Osteoblast (primary cell): ENCODE data around the gene PLCH2. TPM values are rescaled to one million over a fixed set of nuclear protein-coding genes. Genes with fewer than 3 reads are reported as not detected.
A peak's percentile ranks its signal among the peaks of the same experiment; 100 is the strongest.

Experiments
- DNase-seq: peaks from one replicate; pipeline ENCODE4 v3.0.0; 2011; ENCODE audit warnings: low spot score, mixed read lengths; ENCODE audit not compliant: insufficient read length; ENCODE audit errors: missing footprints
- H2AFZ ChIP-seq: 2 replicates; pipeline ENCODE4 v1.6.0; 2011; ENCODE audit warnings: mild to moderate bottlenecking, low read length
- H3K27ac ChIP-seq: 2 replicates; pipeline ENCODE4 v1.5.1; 2011; ENCODE audit warnings: mild to moderate bottlenecking, low read depth, low read length, moderate library complexity
- H3K27me3 ChIP-seq: 2 replicates; pipeline ENCODE4 v1.6.0; 2012; ENCODE audit warnings: mild to moderate bottlenecking, control low read depth, inconsistent platforms, low read length, moderate library complexity; ENCODE audit not compliant: insufficient read depth
- H3K36me3 ChIP-seq: 2 replicates; pipeline ENCODE4 v1.5.1; 2011; ENCODE audit warnings: mild to moderate bottlenecking, low read length, control low read depth, moderate library complexity; ENCODE audit not compliant: insufficient read depth
- H3K4me1 ChIP-seq: 2 replicates; pipeline ENCODE4 v1.5.1; 2011; ENCODE audit warnings: mild to moderate bottlenecking, low read length, control low read depth, moderate library complexity; ENCODE audit not compliant: insufficient read depth
- H3K4me2 ChIP-seq: 2 replicates; pipeline ENCODE4 v1.6.0; 2011; ENCODE audit warnings: mild to moderate bottlenecking, low read length; ENCODE audit not compliant: insufficient read depth
- H3K4me3 ChIP-seq: fragments of 200-600 bp; sonication (generic); 3 replicates; pipeline ENCODE4 v1.5.1; 2012; ENCODE audit warnings: mild to moderate bottlenecking, low read length, inconsistent platforms; ENCODE audit not compliant: insufficient read depth
- H3K79me2 ChIP-seq: 2 replicates; pipeline ENCODE4 v1.6.0; 2012; ENCODE audit warnings: mild to moderate bottlenecking, low read length, control low read depth, inconsistent platforms; ENCODE audit not compliant: insufficient read depth
- H3K9me3 ChIP-seq: 2 replicates; pipeline ENCODE4 v1.5.1; 2011; ENCODE audit warnings: low read depth, low read length, control low read depth
- H4K20me1 ChIP-seq: 2 replicates; pipeline ENCODE4 v1.6.0; 2012; ENCODE audit warnings: mild to moderate bottlenecking, low read length, control low read depth; ENCODE audit not compliant: insufficient read depth
- CTCF ChIP-seq: IDR thresholded peaks from 2 replicates; pipeline ENCODE4 v1.5.1; 2011; ENCODE audit warnings: mild to moderate bottlenecking, low read depth, low read length, moderate library complexity; ENCODE audit errors: extremely low read depth
- total RNA-seq: library from RNA; depleted of rRNA; stranded (reverse); fragments of >200 nt; gene quantifications from 2 replicates; pipeline ENCODE4 v1.2.3, GENCODE V29; 2012

The PLCH2 gene
- total RNA-seq, 1 donor: under 0.01 TPM

DNA sequence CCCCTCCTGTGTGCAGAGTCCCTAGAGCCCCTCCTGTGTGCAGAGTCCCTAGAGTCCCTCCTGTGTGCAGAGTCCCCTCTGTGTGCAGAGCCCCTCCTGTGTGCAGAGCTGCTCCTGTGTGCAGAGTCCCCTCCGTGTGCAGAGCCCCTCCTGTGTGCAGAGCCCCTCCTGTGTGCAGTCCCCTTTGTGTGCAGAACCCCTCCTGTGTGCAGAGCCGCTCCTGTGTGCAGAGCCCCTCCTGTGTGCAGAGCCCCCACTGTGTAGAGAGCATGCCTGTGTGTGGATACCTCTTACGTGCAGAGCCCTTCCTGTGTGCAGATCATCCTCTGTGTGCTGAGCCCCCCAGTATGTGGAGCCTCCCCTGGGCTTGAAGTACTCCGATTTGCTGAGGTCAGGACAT is 62.3 kb downstream of the PLCH2 start:
- Histone ChIP-seq H3K4me3 (no peak overlapping the region), H3K9me3 (no peaks in the 10 kb centered on the region), H2AFZ (no peak overlapping the region), H4K20me1 (no peaks in the 10 kb centered on the region), H3K4me2 (no peak overlapping the region), H3K36me3 (no peaks in the 10 kb centered on the region), H3K27ac (no peak overlapping the region), H3K79me2 (no peaks in the 10 kb centered on the region), H3K4me1 (peaks cover 7% of the 10 kb centered on the region), H3K27me3 (peaks cover 2% of the 10 kb centered on the region)
- DNase-seq: no peak
- TF ChIP-seq CTCF: no peak

GRCh38 chr1:2538872-2539271 is 62.8 kb downstream of the PLCH2 start:
- H3K4me1 ChIP-seq: peaks cover 7% of the 10 kb centered on the region
- no peak for DNase-seq

GRCh38 chr1:2539312-2539907 is 63.3 kb downstream of the PLCH2 start:
- H3K4me1 ChIP-seq: peaks cover 7% of the 10 kb centered on the region
- H3K9me3 ChIP-seq: no peaks in the 10 kb centered on the region
- TF ChIP-seq CTCF: peak; percentile 15
- no peak overlapping the region for H3K27ac ChIP-seq
- H3K36me3 ChIP-seq: no peaks in the 10 kb centered on the region
- H3K4me2 ChIP-seq: no peak overlapping the region
- H3K27me3 ChIP-seq: peaks cover 2% of the 10 kb centered on the region
- no peak overlapping the region for H3K4me3 ChIP-seq
- no peak for DNase-seq
- no peak overlapping the region for H2AFZ ChIP-seq
- H3K79me2 ChIP-seq: no peaks in the 10 kb centered on the region
- no peaks in the 10 kb centered on the region for H4K20me1 ChIP-seq

More at GRCh38 chr1:2538872-2539271, 62.8 kb downstream of the PLCH2 start:
- Histone ChIP-seq H3K4me2 (no peak overlapping the region), H3K4me3 (no peak overlapping the region), H2AFZ (no peak overlapping the region), H4K20me1 (no peaks in the 10 kb centered on the region), H3K27me3 (peaks cover 2% of the 10 kb centered on the region), H3K79me2 (no peaks in the 10 kb centered on the region), H3K36me3 (no peaks in the 10 kb centered on the region), H3K9me3 (no peaks in the 10 kb centered on the region), H3K27ac (no peak overlapping the region)
- no peak for TF ChIP-seq CTCF

DNA sequence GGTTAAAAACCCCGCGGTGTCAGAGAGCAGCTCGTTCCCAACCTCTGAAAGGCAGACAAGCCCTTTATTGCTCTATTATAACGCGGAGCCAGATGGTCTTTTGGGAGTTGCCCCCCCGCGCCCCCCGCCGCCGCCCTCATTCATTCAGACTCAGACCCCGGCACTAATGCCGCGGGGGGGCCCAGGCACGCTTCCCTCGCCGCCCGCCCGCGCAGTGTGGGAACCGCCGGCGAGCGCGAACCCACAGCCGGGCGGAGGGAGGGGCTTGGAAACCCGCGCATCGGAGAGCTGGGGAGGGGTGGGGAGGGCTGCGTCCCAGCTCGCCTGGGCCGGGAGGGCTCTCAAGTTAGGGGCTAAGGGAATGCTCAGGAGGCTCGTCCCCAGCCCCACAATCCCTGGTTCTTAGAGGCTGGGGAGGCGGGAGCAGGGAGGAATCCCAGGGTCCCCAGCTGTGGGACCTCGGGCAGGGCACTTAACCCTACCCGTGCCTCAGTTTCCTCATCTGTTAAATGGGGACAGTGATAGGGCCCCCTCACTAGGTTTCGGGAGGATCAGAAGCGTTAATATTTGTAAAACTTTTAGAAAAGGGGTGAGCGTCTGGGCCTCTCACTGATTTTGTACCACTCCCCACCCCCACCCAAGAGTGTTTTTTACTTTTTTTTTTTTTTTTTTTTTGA is 64.9 kb downstream of the PLCH2 start:
- Histone ChIP-seq H3K27ac (no peak overlapping the region), H3K27me3 (peaks cover 2% of the 10 kb centered on the region), H3K79me2 (no peaks in the 10 kb centered on the region), H3K4me3 (no peak overlapping the region), H3K4me2 (no peak overlapping the region), H3K36me3 (no peaks in the 10 kb centered on the region), H3K9me3 (no peaks in the 10 kb centered on the region), H2AFZ (no peak overlapping the region), H4K20me1 (no peaks in the 10 kb centered on the region), H3K4me1 (no peaks in the 10 kb centered on the region)
- no peak for DNase-seq
- TF ChIP-seq CTCF: no peak
